ENCODE data around the gene OGFOD1. TPM values are rescaled to one million over a fixed set of nuclear protein-coding genes. Genes with fewer than 3 reads are reported as not detected.

The OGFOD1 gene
- total RNA-seq, 1 donor from 2014 or later = 79.7 TPM

DNA sequence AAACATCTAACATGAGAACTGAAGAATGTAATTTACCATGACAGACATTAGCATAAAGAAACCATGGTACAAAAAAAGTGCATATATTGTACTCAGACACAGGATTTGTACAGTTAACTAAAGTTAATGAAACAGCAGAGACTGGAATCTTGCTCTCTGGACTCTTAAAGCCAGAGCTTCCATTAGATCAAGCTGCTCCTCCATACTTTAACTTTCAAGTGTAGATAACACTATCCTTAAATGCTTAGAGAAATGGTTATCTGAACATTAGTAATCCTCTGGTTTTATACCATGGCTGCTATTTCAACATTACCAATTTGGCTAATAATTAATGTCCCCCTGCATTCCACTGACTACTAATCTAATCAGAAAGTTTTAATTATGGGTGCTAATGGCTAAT is 3.3 kb upstream of the OGFOD1 start:
- Mint-ChIP-seq H3K27ac (peak overlapping the region; percentile 90), H3K36me3 (ENCODE audit: low read depth) (peaks cover 70% of the 10 kb centered on the region), H3K9me3 (no peaks in the 10 kb centered on the region), H3K27me3 (ENCODE audit: low read depth) (no peaks in the 10 kb centered on the region), H3K4me3 (ENCODE audit: low read depth) (peak overlapping the region; percentile 97), H3K4me1 (ENCODE audit: low read depth) (peaks cover 42% of the 10 kb centered on the region)
- no peak for DNase-seq (ENCODE audit: low spot score)
- intact Hi-C loops (cut with micrococcal nuclease) = no loop called here

DNA sequence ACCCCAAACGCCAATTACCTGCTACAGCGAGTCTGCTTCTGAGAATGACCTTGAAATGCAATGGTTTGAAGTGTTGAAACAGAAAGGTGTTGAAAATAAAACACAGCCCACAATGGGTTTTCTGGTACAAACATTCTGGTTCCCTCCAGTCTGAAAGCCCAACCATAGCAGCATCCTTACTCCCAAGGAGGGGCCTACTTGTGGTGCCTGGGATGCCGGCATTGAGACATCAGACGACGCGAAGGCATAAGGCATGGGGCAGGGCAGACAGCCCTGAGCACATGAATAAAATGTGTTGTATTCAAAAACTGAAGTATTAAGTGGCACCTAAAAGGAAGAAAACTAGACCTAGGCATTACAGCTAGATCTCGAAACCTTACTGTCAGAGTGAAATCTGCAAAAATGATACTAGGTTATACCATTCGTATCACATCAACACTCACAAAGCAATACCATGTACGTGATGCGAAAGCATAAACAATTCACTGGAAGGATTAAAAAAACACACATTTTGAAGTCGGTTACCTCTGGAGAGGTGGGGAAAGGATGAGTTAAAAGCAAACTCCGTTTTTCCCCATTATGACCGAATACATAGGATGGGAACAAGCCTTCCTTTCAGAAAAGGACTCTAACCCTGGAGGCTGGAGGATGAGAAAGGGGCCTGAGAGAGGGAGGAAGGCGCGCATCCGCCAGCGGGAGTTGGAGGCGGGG is 924 bp upstream of the OGFOD1 start:
- DNase-seq (ENCODE audit: low spot score) = no peak
- peaks cover 47% of the 10 kb centered on the region for H3K4me1 Mint-ChIP-seq (ENCODE audit: low read depth)

DNA sequence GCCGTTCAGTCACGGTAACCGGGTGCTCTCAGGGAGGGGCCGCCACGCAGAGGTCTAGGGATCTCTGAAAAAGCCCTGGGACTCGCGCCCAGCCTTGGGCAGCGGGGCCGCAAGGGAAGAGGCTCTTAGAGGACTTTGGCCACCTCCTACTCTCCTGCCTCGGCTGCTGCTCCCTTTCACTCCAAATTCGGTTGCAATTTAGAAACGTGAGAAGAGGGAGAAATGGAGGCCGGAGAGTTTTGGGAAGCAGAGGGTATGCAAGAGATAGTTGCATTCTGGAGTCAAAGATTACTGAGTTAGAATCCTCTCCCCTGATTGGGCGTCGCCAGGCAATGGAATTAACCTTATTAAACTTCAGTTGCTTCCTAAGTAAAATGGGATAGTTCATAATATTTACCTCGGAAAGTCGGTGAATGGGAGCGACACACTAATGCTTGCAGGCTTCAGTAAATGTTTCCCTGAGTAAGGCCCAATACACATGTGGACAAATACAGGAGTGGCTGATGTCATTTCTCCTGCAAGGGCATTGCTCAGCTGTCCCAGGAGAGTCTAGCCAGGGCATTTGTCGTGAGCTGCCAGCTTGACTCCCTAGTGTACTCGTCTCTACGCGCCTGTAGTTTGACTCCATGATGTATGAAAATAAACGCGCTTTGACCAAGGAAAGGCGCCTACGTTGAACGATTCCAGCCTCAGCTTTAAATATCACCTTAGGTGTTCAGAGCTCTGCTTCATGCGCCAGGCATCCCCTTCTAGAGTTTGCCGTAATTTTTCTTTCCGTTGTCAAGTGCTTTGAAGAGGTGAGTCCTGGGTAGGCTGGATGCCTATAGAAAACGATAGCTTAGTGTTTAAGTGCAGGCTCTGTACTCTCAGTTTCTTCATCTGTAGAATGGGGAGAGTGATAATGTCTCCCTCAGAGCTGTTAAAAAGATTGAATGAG is 667 bp downstream of the OGFOD1 start:
- peak overlapping the region; percentile 95 for H3K27ac Mint-ChIP-seq
- no peak for DNase-seq (ENCODE audit: low spot score)
- peak overlapping the region; percentile 97 for H3K4me3 Mint-ChIP-seq (ENCODE audit: low read depth)
- H3K4me1 Mint-ChIP-seq (ENCODE audit: low read depth) = peaks cover 54% of the 10 kb centered on the region
- intact Hi-C loops (cut with micrococcal nuclease) = loop anchor here (1.0 to 5.0 kb wide), 5 partner anchors 27 to 735 kb away; partner anchors contain the start of genes AMFR, BBS2, MT1X and PSME3IP1
- no peaks in the 10 kb centered on the region for H3K27me3 Mint-ChIP-seq (ENCODE audit: low read depth)
- peaks cover 77% of the 10 kb centered on the region for H3K36me3 Mint-ChIP-seq (ENCODE audit: low read depth)
- H3K9me3 Mint-ChIP-seq = no peaks in the 10 kb centered on the region

More for the DNA sequence above, 924 bp upstream of the OGFOD1 start:
- no peaks in the 10 kb centered on the region for H3K27me3 Mint-ChIP-seq (ENCODE audit: low read depth)
- intact Hi-C loops (cut with micrococcal nuclease) = loop anchor here (5.0 kb wide), 3 partner anchors 72 to 737 kb away; partner anchors contain the start of genes BBS2, MT1X, PSME3IP1 and RSPRY1
- H3K27ac Mint-ChIP-seq = peak overlapping the region; percentile 95
- peaks cover 75% of the 10 kb centered on the region for H3K36me3 Mint-ChIP-seq (ENCODE audit: low read depth)
- peak overlapping the region; percentile 97 for H3K4me3 Mint-ChIP-seq (ENCODE audit: low read depth)
- no peaks in the 10 kb centered on the region for H3K9me3 Mint-ChIP-seq

DNA sequence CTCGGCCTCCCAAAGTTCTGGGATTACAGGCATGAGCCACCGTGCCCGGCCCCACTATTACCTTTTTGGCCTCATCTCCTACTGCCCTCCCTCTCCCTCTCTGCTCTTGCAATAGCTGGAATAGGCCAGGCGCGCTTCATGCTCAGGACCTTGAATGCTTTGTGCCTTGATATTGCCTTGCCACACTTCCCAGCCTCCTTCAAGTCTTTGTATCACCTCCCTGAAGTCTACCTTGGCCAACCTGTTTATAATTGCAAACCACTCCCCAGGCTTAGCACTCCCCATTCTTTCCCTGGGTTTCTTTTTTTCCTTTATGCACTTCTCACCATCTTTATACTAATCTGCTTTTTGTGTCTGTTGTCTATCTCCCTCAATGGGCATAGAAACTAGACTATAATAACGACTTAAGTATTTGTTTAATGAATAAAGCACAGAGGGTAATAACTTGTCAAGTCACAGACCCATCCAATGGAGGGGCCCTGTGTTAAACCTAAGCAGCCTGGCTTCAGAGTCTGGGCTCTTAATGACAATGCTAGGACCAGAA is 6.6 kb downstream of the OGFOD1 start:
- intact Hi-C loops (cut with micrococcal nuclease) = no loop called here
- peaks cover 19% of the 10 kb centered on the region for H3K4me1 Mint-ChIP-seq (ENCODE audit: low read depth)
- peaks cover 85% of the 10 kb centered on the region for H3K36me3 Mint-ChIP-seq (ENCODE audit: low read depth)

DNA sequence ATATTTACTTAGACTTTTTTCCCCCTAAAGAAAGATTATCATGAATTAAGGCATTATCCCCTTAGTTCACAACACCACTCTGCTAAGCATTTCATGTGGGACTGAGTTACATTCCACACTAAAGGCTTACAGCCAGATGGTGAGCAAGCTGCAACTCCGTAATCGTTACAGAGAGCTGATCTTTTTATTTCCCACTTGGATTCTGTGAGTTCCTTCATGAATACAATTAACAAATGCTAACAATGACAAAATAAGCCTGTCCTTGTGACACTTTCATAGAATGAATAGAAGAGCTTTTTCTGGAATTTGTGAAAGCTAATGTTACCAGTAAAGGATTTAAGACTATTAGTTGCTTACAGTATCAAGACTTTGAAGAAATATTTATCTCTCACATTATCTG is 8.7 kb downstream of the OGFOD1 start:
- peaks cover 13% of the 10 kb centered on the region for H3K4me1 Mint-ChIP-seq (ENCODE audit: low read depth)
- DNase-seq (ENCODE audit: low spot score) = no peak
- H3K4me3 Mint-ChIP-seq (ENCODE audit: low read depth) = no peak overlapping the region
- no peaks in the 10 kb centered on the region for H3K9me3 Mint-ChIP-seq
- intact Hi-C loops (cut with micrococcal nuclease) = no loop called here
- no peaks in the 10 kb centered on the region for H3K27me3 Mint-ChIP-seq (ENCODE audit: low read depth)
- no peak overlapping the region for H3K27ac Mint-ChIP-seq
- peaks cover 80% of the 10 kb centered on the region for H3K36me3 Mint-ChIP-seq (ENCODE audit: low read depth)

More for the DNA sequence above, 6.6 kb downstream of the OGFOD1 start:
- Mint-ChIP-seq H3K4me3 (ENCODE audit: low read depth) (no peak overlapping the region), H3K27me3 (ENCODE audit: low read depth) (no peaks in the 10 kb centered on the region), H3K27ac (peak overlapping the region; percentile 18), H3K9me3 (no peaks in the 10 kb centered on the region)
- no peak for DNase-seq (ENCODE audit: low spot score)

DNA sequence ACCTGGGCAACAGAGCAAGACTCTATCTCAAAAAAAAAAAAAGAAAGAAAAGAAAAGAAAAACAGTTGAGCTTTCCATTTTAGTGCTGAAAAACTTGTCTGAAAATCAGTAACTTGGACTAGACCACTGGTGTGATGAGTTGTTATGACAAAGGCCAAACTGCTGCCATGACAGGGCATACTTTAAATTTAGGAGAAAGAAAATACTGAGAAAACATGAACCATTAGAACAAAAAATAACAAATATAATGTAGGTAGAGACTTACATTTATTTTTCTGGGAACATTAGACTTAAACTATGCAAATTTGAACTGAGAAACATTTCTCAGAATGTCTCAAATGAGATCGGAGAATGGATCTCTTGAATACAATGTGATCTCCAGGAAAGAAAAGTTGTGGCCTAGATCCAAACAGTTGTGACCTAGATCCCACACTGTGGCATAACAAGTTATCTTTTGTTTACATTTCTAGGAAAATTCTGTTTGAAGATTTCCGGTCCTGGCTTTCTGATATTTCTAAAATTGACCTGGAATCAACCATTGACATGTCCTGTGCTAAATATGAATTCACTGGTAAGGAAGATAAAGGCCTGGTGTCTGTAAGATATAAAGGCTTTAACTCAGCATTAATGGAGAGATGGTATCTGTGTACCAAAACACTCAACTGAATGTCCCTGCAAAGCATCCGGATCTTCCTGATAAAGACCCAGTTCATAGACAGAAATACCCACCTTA is 10.9 kb downstream of the OGFOD1 start:
- peaks cover 78% of the 10 kb centered on the region for H3K36me3 Mint-ChIP-seq (ENCODE audit: low read depth)
- DNase-seq (ENCODE audit: low spot score) = no peak
- H3K4me3 Mint-ChIP-seq (ENCODE audit: low read depth) = no peak overlapping the region
- no peaks in the 10 kb centered on the region for H3K27me3 Mint-ChIP-seq (ENCODE audit: low read depth)
- H3K27ac Mint-ChIP-seq = no peak overlapping the region
- intact Hi-C loops (cut with micrococcal nuclease) = no loop called here
- H3K9me3 Mint-ChIP-seq = no peaks in the 10 kb centered on the region
- H3K4me1 Mint-ChIP-seq (ENCODE audit: low read depth) = peaks cover 2% of the 10 kb centered on the region

DNA sequence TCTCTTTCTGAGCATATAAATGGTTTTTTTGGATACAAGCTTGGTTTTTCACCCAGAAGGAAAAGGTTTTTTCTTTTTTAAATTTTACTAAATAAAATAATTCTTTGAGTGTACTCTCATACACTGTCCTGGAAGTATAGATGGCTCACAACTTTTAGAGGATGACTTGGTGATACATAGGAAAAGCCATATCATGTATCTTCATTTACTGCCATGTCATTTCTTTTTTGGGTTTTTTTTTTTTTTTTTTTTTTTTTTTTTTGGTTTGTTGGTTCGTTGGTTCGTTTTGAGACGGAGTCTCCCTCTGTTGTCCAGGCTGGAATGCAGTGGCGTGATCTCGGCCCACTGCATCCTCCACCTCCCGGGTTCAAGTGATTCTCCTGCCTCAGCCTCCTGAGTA is 11.8 kb downstream of the OGFOD1 start:
- Mint-ChIP-seq H3K4me3 (ENCODE audit: low read depth) (no peak overlapping the region), H3K27ac (no peak overlapping the region), H3K36me3 (ENCODE audit: low read depth) (peaks cover 83% of the 10 kb centered on the region), H3K4me1 (ENCODE audit: low read depth) (no peaks in the 10 kb centered on the region), H3K27me3 (ENCODE audit: low read depth) (no peaks in the 10 kb centered on the region), H3K9me3 (no peaks in the 10 kb centered on the region)
- DNase-seq (ENCODE audit: low spot score) = no peak
- intact Hi-C loops (cut with micrococcal nuclease) = no loop called here

DNA sequence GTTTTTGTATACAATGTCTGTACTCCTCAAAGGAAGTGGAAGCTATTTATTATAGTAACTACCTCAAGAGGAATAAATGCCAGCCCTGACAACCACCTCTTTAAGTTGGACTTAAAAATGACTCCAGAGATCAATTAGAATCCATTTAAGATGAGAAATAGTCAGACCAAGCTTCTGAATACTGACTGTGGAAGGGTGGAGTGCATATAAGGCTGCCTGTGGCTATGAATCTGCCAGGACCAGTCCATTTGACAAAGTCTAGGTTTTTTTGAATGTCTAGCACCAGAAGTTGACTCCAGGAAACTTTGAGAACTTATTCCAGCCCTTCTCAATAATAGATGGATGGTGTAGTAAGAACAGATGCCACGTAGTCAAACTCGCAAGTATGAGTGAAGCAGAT is 15.0 kb downstream of the OGFOD1 start:
- DNase-seq (ENCODE audit: low spot score) = no peak
- Mint-ChIP-seq H3K9me3 (no peaks in the 10 kb centered on the region), H3K4me1 (ENCODE audit: low read depth) (no peaks in the 10 kb centered on the region), H3K36me3 (ENCODE audit: low read depth) (peaks cover 86% of the 10 kb centered on the region), H3K27ac (no peak overlapping the region), H3K4me3 (ENCODE audit: low read depth) (no peak overlapping the region), H3K27me3 (ENCODE audit: low read depth) (no peaks in the 10 kb centered on the region)
- intact Hi-C loops (cut with micrococcal nuclease) = no loop called here

DNA sequence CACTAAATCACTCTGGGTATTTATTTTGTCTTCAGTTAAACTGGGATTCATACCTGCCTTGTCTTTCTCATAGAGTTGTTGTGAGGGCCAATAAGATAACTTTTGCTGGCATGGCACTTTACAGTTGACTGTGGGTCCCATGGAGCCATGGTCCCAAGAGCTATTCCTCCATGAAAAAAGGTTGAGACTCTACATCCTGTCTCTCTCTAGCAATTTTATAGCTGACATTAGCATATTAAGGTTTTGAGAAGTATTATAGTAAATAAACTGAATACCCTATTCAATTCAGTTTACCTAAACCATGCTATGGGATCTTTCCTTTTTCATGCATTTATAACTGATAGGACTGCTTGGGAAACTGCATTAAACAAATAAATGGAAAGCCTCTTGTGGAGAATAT is 17.4 kb downstream of the OGFOD1 start:
- Mint-ChIP-seq H3K9me3 (no peaks in the 10 kb centered on the region), H3K36me3 (ENCODE audit: low read depth) (peaks cover 88% of the 10 kb centered on the region), H3K27ac (no peak overlapping the region), H3K4me3 (ENCODE audit: low read depth) (no peak overlapping the region), H3K4me1 (ENCODE audit: low read depth) (no peaks in the 10 kb centered on the region), H3K27me3 (ENCODE audit: low read depth) (no peaks in the 10 kb centered on the region)
- no peak for DNase-seq (ENCODE audit: low spot score)
- intact Hi-C loops (cut with micrococcal nuclease) = no loop called here

DNA sequence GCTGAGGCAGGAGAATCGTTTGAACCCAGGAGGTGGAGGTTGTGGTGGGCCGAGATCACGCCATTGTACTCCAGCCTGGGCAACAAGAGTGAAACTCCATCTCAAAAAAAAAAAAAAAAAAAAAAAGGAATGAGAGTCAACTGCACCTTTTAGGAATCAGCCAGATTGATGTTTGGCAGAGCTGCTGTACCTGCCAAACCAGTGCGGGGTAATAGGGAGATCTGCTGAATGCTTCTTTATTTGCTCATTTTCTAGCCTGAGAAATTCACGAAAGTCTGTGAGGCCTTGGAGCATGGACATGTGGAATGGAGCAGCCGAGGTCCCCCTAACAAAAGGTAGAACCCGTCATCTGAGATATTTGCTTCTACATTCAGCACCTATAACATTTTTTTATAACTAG is 18.4 kb downstream of the OGFOD1 start:
- H3K27ac Mint-ChIP-seq = no peak overlapping the region
- H3K4me3 Mint-ChIP-seq (ENCODE audit: low read depth) = no peak overlapping the region
- no peak for DNase-seq (ENCODE audit: low spot score)
- H3K4me1 Mint-ChIP-seq (ENCODE audit: low read depth) = no peaks in the 10 kb centered on the region
- peaks cover 83% of the 10 kb centered on the region for H3K36me3 Mint-ChIP-seq (ENCODE audit: low read depth)
- H3K9me3 Mint-ChIP-seq = no peaks in the 10 kb centered on the region
- intact Hi-C loops (cut with micrococcal nuclease) = no loop called here
- H3K27me3 Mint-ChIP-seq (ENCODE audit: low read depth) = no peaks in the 10 kb centered on the region

DNA sequence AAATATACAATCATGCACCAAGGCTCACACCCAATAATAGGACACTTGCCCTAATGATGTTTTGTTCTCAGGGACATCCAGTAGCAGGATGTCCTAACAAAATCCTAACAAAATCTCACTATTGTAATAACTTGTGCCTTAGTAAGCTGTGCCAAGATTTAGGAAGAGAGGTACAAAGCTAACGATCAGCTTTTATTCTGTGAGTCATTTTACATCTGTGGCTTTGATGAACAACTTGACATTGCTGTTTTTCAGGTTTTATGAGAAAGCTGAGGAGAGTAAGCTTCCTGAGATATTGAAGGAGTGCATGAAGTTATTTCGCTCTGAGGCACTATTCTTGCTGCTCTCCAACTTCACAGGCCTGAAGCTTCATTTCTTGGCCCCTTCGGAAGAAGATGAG is 18.9 kb downstream of the OGFOD1 start:
- DNase-seq (ENCODE audit: low spot score) = no peak
- intact Hi-C loops (cut with micrococcal nuclease) = no loop called here
- no peak overlapping the region for H3K27ac Mint-ChIP-seq
- no peaks in the 10 kb centered on the region for H3K9me3 Mint-ChIP-seq
- H3K4me1 Mint-ChIP-seq (ENCODE audit: low read depth) = no peaks in the 10 kb centered on the region
- no peaks in the 10 kb centered on the region for H3K27me3 Mint-ChIP-seq (ENCODE audit: low read depth)
- H3K4me3 Mint-ChIP-seq (ENCODE audit: low read depth) = no peak overlapping the region
- H3K36me3 Mint-ChIP-seq (ENCODE audit: low read depth) = peaks cover 88% of the 10 kb centered on the region

DNA sequence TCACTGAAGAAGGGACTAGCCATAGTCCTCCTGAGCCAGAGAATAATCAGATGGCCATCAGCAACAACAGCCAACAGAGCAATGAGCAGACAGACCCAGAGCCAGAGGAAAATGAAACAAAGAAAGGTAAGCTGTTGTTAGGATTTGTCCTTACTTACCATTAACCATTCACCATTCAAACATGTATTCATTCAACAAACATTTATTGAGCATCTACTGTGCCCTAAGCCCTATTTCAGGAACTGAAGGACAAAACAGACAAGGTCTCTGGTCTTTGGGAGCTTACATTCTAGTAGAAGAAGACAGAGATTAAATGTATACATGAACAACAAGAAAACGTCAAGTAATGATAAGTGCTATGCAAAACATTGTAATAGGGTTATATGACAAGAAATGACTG is 19.3 kb downstream of the OGFOD1 start:
- Mint-ChIP-seq H3K36me3 (ENCODE audit: low read depth) (peaks cover 88% of the 10 kb centered on the region), H3K27me3 (ENCODE audit: low read depth) (no peaks in the 10 kb centered on the region), H3K27ac (no peak overlapping the region), H3K4me1 (ENCODE audit: low read depth) (no peaks in the 10 kb centered on the region), H3K4me3 (ENCODE audit: low read depth) (no peak overlapping the region), H3K9me3 (no peaks in the 10 kb centered on the region)
- no peak for DNase-seq (ENCODE audit: low spot score)
- intact Hi-C loops (cut with micrococcal nuclease) = no loop called here

Data from activated T-helper 2 cell treated with anti-CD3 and anti-CD28 coated beads, Interferon-gamma antibody, Interleukin-2, Interleukin-4, amounts not matched to agents 10 μg/mL and 5 μg/mL and 100 μg/mL, durations not matched to agents 14 hours and 24 hours and 36 hours (primary cell).